GM12878 (cell line): ENCODE measurements around the gene MNAT1. TPM values are rescaled to one million over a fixed set of nuclear protein-coding genes. Genes with fewer than 3 reads are reported as not detected.
A peak's percentile ranks its signal among the peaks of the same experiment; 100 is the strongest.

ENCODE experiments used
- ATAC-seq: fragments of 200-7000 bp; cut with Tn5 transposase; 3 replicates; pipeline ENCODE4 v1.9.1; 2020; ENCODE audit warnings: mild to moderate bottlenecking, moderate library complexity
- Bru-seq: library from RNA; stranded (reverse); fragments of 400-500 nt; gene quantifications from one replicate; lab custom pipeline; 2021; lab: Mats Ljungman, UMichigan
- BruChase-seq, 2 experiments: library from RNA; stranded (reverse); fragments of 400-500 nt; gene quantifications; one replicate each; lab custom pipeline; 2021; lab: Mats Ljungman, UMichigan
- BruUV-seq: library from RNA; stranded (reverse); fragments of 400-500 nt; replicated peaks from 2 replicates; lab custom pipeline; 2021; lab: Mats Ljungman, UMichigan
- CTCF ChIA-PET: fragments of 300-600 bp; sonication (Branson Sonifier 250); formaldehyde crosslinking; extraction: SDS; loops from one replicate; lab custom pipeline; 2021; ENCODE audit warnings: inconsistent platforms; lab: Yijun Ruan, JAX
- POLR2A ChIA-PET: fragments of 350-600 bp; formaldehyde crosslinking; extraction: SDS; loops from one replicate; lab custom pipeline; 2021; ENCODE audit warnings: inconsistent platforms; lab: Charles Lee
- RAD21 ChIA-PET: fragments of 300-600 bp; sonication (Branson Sonifier 250); formaldehyde crosslinking; loops from one replicate; lab custom pipeline; 2023; ENCODE audit warnings: antibody characterized with exemption; ENCODE audit not compliant: unreplicated experiment; lab: Charles Lee
- SMC1A ChIA-PET: fragments of 300-600 bp; sonication (Branson Sonifier 250); formaldehyde crosslinking; loops from one replicate; lab custom pipeline; 2023; ENCODE audit not compliant: unreplicated experiment, uncharacterized antibody; lab: Charles Lee
- DNase-seq: peaks from one replicate; pipeline ENCODE4 v3.0.0-alpha.2; 2011; ENCODE audit warnings: low read depth, low spot score
- FAIRE-seq: peaks from 3 replicates; lab custom pipeline; 2011; peaks lifted over from hg19 to GRCh38; lab: Jason Lieb, UNC
- H2AFZ ChIP-seq: 2 replicates; pipeline ENCODE4 v1.6.0; 2011; ENCODE audit warnings: low read depth, low read length, control low read depth; ENCODE audit not compliant: control insufficient read depth
- H3K27ac ChIP-seq: 2 replicates; pipeline ENCODE4 v1.5.1; 2011; ENCODE audit warnings: control low read depth; ENCODE audit not compliant: control insufficient read depth, insufficient read depth
- H3K27me3 ChIP-seq, 2 experiments: replicated peaks in 1 of 2; 2 replicates each; pipeline versions ENCODE4 v1.6.0 to v1.6.1; 2011; ENCODE audit warnings: low read length in 1 of 2; ENCODE audit not compliant: control insufficient read depth in 2 of 2, insufficient read depth in 2 of 2
- H3K36me3 ChIP-seq, 2 experiments: 2 replicates each; pipeline ENCODE4 v1.5.1; 2011; ENCODE audit warnings: low read length in 1 of 2; ENCODE audit not compliant: control insufficient read depth in 2 of 2, insufficient read depth in 2 of 2
- H3K4me1 ChIP-seq: 2 replicates; pipeline ENCODE4 v1.6.1; 2011; ENCODE audit warnings: mild to moderate bottlenecking, low read length, moderate library complexity, mixed read lengths; ENCODE audit not compliant: control insufficient read depth, insufficient read depth
- H3K4me2 ChIP-seq: 2 replicates; pipeline ENCODE4 v1.6.0; 2011; ENCODE audit warnings: control low read depth; ENCODE audit not compliant: control insufficient read depth, insufficient read depth
- H3K4me3 ChIP-seq: fragments of 200-600 bp; sonication (generic); 2 replicates; pipeline ENCODE4 v1.5.1; 2016
- H3K79me2 ChIP-seq: 2 replicates; pipeline ENCODE4 v1.6.0; 2011; ENCODE audit warnings: low read length; ENCODE audit not compliant: control insufficient read depth, insufficient read depth
- H3K9ac ChIP-seq: 2 replicates; pipeline ENCODE4 v1.8.0; 2011; ENCODE audit warnings: low read length, control low read depth, mixed read lengths; ENCODE audit not compliant: control insufficient read depth, insufficient read depth
- H3K9me3 ChIP-seq: replicated peaks from 3 replicates; pipeline ENCODE4 v1.5.1; 2011; ENCODE audit warnings: mild to moderate bottlenecking, low read length; ENCODE audit not compliant: control insufficient read depth, insufficient read depth
- H4K20me1 ChIP-seq: 2 replicates; pipeline ENCODE4 v1.6.0; 2011; ENCODE audit not compliant: control insufficient read depth, insufficient read depth
- EED ChIP-seq: sonication (generic); IDR thresholded peaks from 2 replicates; pipeline ENCODE4 v1.6.1; 2016; ENCODE audit warnings: antibody characterized with exemption, low read depth
- HCFC1 ChIP-seq: fragments of 150-350 bp; IDR thresholded peaks from 2 replicates; pipeline ENCODE4 v1.6.1; 2014; ENCODE audit warnings: low read length
- IKZF2 ChIP-seq, 2 experiments: fragments of 450-650 bp; IDR thresholded peaks; 2 replicates each; pipeline ENCODE4 v1.6.1; 2017; ENCODE audit warnings: mild to moderate bottlenecking in 2 of 2, moderate library complexity in 2 of 2
- JUND ChIP-seq: IDR thresholded peaks from 2 replicates; pipeline ENCODE4 v1.6.1; 2012; ENCODE audit warnings: low read depth, mild to moderate bottlenecking, low read length, improper control_type of control experiment, moderate library complexity
- MEF2A ChIP-seq: IDR thresholded peaks from 2 replicates; pipeline ENCODE4 v1.6.1; 2011; ENCODE audit warnings: low read depth, mild to moderate bottlenecking, low read length, moderate library complexity; ENCODE audit not compliant: insufficient read depth
- MXI1 ChIP-seq: fragments of 150-350 bp; IDR thresholded peaks from 2 replicates; pipeline ENCODE4 v1.6.1; 2011; ENCODE audit warnings: low read depth, mild to moderate bottlenecking, inconsistent platforms, low read length, improper control_type of control experiment
- NFYB ChIP-seq: IDR thresholded peaks from 2 replicates; pipeline ENCODE4 v1.6.1; 2011; ENCODE audit warnings: low read depth, mild to moderate bottlenecking, low read length, improper control_type of control experiment, moderate library complexity; ENCODE audit not compliant: insufficient read depth
- SIX5 ChIP-seq: IDR thresholded peaks from 2 replicates; pipeline ENCODE4 v1.6.1; 2011; ENCODE audit warnings: mild to moderate bottlenecking, low read depth, low read length, moderate library complexity; ENCODE audit not compliant: severe bottlenecking
- TAF1 ChIP-seq: IDR thresholded peaks from 2 replicates; pipeline ENCODE4 v1.6.1; 2011; ENCODE audit warnings: mild to moderate bottlenecking, low read depth, low read length, borderline replicate concordance
- YY1 ChIP-seq: IDR thresholded peaks from 2 replicates; pipeline ENCODE4 v1.6.1; 2011; ENCODE audit warnings: low read depth, mild to moderate bottlenecking, low read length
- WGBS: methylation state at CpG from one replicate; pipeline ENCODE4 v1.1.6; 2016; ENCODE audit warnings: low lambda C conversion rate; ENCODE audit not compliant: insufficient replicate concordance, insufficient coverage; ENCODE audit errors: missing lambda C conversion rate; 5-methylcytosine and 5-hydroxymethylcytosine counted together
- in situ Hi-C: fragments of 300-500 bp; cut with MboI; formaldehyde crosslinking; loops from 9 replicates; pipeline ENCODE4 v1.14.3; 2018; ENCODE audit warnings: mixed read lengths
- intact Hi-C: fragments of 100-400 bp; cut with micrococcal nuclease; formaldehyde crosslinking; loops from one replicate; pipeline ENCODE4 v1.14.2; 2022; ENCODE audit not compliant: unreplicated experiment
- long read RNA-seq, 2 experiments: library from polyadenylated mRNA; unstranded; transcript quantifications; one replicate each; pipeline ENCODE4 v2.0.0, GENCODE V29; 2019 to 2020
- polyA minus RNA-seq, 3 experiments: library from RNA; depleted of rRNA, polyadenylated mRNA; stranded (reverse); fragments of >200 nt; gene quantifications; 2 replicates each; pipeline ENCODE4 v1.2.3, GENCODE V29; 2011
- polyA plus RNA-seq, 11 experiments: library from polyadenylated mRNA; depleted of rRNA in 4 of 11; unstranded in 6 of 11; stranded (reverse) in 5 of 11; fragments of >200 nt; fragmentation: Nextera tagmentation in 4 of 11; fragmentation: Illumina TruSeq in 1 of 11; extraction: Ambion mirVana in 4 of 11; extraction: Trizol in 1 of 11; gene quantifications; 1 replicate in 1 of 11; 2 replicates in 10 of 11; pipeline versions ENCODE4 v1.2.1 to v1.2.3, GENCODE V29; 2011 to 2016; ENCODE audit warnings: inconsistent platforms in 2 of 11, missing spikeins in 2 of 11, low read depth in 1 of 11
- total RNA-seq, 4 experiments: library from RNA; depleted of rRNA in 3 of 4; stranded (reverse); fragments of >200 nt in 3 of 4; fragmentation: Illumina TruSeq in 1 of 4; extraction: Trizol in 1 of 4; gene quantifications; 2 replicates each; pipeline versions ENCODE4 v1.2.1 to v1.2.3, GENCODE V29; 2013 to 2021
- TF ChIP-seq, protein P1 (sequence below): IDR thresholded peaks from 2 replicates; pipeline ENCODE4 v1.6.1; 2011; ENCODE audit warnings: borderline replicate concordance, low read depth, mild to moderate bottlenecking, moderate library complexity, low read length; ENCODE audit not compliant: insufficient read depth, poor library complexity, severe bottlenecking
- TF ChIP-seq, protein P2 (sequence below): IDR thresholded peaks from 2 replicates; pipeline ENCODE4 v1.6.1; 2012; ENCODE audit warnings: low read depth, low read length, improper control_type of control experiment
- TF ChIP-seq, protein P3 (sequence below): IDR thresholded peaks from 2 replicates; pipeline ENCODE4 v1.6.1; 2012; ENCODE audit warnings: low read depth, low read length, improper control_type of control experiment

MNAT1 gene
- total RNA-seq (2013; cell fraction: nucleolus; rRNA removed): 121 and 132 TPM in 2 replicates
- total RNA-seq (2014; rRNA removed) (29.0 and 29.4 TPM in 2 replicates), total RNA-seq (2014; rRNA removed; fragmentation: Illumina TruSeq; extraction: Trizol) (48.7 and 52.5 TPM in 2 replicates), total RNA-seq (2021) (26.5 and 28.9 TPM in 2 replicates), polyA plus RNA-seq (2011; rRNA removed) (51.7 and 68.0 TPM in 2 replicates), polyA plus RNA-seq (2014; fragmentation: Illumina TruSeq; extraction: Trizol) (47.4 and 51.5 TPM in 2 replicates), polyA plus RNA-seq (2014; fragmentation: Nextera tagmentation; extraction: Ambion mirVana) (10 to 100 TPM; 62.0 to 67.4 TPM), polyA plus RNA-seq (2014; rRNA removed) (23.8 and 34.2 TPM in 2 replicates), polyA plus RNA-seq (2016; fragmentation: Nextera tagmentation; extraction: Ambion mirVana) (10 to 100 TPM; 28.6 to 29.2 TPM), polyA minus RNA-seq (2011; rRNA and poly(A)+ RNA removed) (28.5 and 38.9 TPM in 2 replicates), Bru-seq, nascent RNA (percentile 73 among the genes with signal in this experiment), BruChase-seq, experiment 1, labeled RNA remaining after a 6-hour chase (percentile 69 among the genes with signal in this experiment), BruChase-seq, experiment 2, labeled RNA remaining after a 2-hour chase (percentile 70 among the genes with signal in this experiment)
- polyA plus RNA-seq (2011; ENCODE audit: low read depth): 17.7 TPM
- 30.3 and 38.2 TPM in 2 replicates for polyA plus RNA-seq (2011; cell fraction: cytosol; rRNA removed)
- polyA plus RNA-seq (2011; cell fraction: nucleus; rRNA removed): 19.2 and 24.7 TPM in 2 replicates
- polyA plus RNA-seq (2012): 24.6 and 27.5 TPM in 2 replicates
- 7.9 and 14.9 TPM in 2 replicates for polyA minus RNA-seq (2011; cell fraction: cytosol; rRNA and poly(A)+ RNA removed)
- polyA minus RNA-seq (2011; cell fraction: nucleus; rRNA and poly(A)+ RNA removed): 34.1 and 59.9 TPM in 2 replicates
- long read RNA-seq, experiment 1, transcript MNAT1-201 (8 exons, 2,635 nt): major isoform, 21 of 30 reads
- long read RNA-seq, experiment 1, partial matches to known transcripts: 3 of 30 reads
- long read RNA-seq, experiment 1, other reads (novel, unspliced or antisense): 5 of 30 reads
- long read RNA-seq, experiment 2, transcript MNAT1-208 (4 exons, 1,097 nt): minor isoform, 11 of 62 reads
- long read RNA-seq, experiment 2, transcript MNAT1-201 (8 exons, 2,635 nt): major isoform, 36 of 62 reads
- long read RNA-seq, experiment 2, partial matches to known transcripts: 8 of 62 reads
- long read RNA-seq, experiment 2, other reads (novel, unspliced or antisense): 6 of 62 reads

DNA sequence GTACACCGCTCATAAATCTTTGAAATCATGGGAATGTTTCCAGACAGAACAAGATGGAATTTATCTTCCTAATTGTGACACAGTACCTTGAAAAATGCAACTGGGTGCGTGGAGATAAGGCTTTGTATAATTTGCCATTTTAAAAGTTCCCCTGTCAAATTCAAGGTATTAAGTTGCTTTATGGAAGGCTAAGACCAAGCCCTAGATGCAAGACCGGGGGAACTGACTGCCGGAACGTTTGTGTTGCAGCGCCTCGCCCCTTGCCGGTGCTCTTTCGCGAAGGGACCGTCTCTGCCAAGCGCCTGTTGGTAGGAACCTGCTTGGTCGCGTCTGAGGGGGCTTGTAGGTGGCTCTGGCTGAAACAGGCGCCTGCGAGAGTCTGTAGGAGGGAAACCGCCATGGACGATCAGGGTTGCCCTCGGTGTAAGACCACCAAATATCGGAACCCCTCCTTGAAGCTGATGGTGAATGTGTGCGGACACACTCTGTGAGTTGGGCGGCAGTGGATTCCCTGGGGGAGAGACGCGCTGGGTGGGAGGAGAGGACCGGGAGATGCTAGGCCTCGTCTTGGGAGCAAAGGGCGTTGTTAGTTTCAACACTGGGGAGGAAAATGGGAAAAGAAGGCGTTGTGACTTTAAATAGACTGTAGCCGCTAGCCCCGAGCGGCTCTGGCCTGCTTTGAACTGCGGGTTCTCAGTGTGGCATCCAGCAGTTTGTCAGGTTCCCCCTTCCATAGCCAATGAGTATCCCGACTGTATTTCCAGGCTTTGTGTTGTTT is at the start of gene MNAT1:
Gene MNAT1, plus strand, starts transcription at position 297 of the 778 bp plus-strand sequence. Its CDS starts 102 bp downstream, at position 399.
- RAD21 ChIA-PET: interaction anchor here (1.2 kb wide), 1 partner anchor 19 kb away, joined by 3 read pairs; no protein-coding TSS in a partner anchor
- TF ChIP-seq SIX5 (peak; percentile 48), MEF2A (0 out of 2 replicates have a peak, but pooled peaks have one; percentile 48), EED (no peak), HCFC1 (peak; percentile 79), NFYB (0 out of 2 replicates have a peak, but pooled peaks have one; percentile 8), JUND (no peak), MXI1 (peak; percentile 82), IKZF2 (IDR thresholded peaks at IDR 0.05) (peak in 1 of 2 experiments; percentile 41; a peak in 1 of 4 replicates), TAF1 (peak; percentile 100), YY1 (peak; percentile 84)
- TF ChIP-seq, protein P1, sequence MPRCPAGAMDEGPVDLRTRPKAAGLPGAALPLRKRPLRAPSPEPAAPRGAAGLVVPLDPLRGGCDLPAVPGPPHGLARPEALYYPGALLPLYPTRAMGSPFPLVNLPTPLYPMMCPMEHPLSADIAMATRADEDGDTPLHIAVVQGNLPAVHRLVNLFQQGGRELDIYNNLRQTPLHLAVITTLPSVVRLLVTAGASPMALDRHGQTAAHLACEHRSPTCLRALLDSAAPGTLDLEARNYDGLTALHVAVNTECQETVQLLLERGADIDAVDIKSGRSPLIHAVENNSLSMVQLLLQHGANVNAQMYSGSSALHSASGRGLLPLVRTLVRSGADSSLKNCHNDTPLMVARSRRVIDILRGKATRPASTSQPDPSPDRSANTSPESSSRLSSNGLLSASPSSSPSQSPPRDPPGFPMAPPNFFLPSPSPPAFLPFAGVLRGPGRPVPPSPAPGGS: no peak
- TF ChIP-seq, protein P2, sequence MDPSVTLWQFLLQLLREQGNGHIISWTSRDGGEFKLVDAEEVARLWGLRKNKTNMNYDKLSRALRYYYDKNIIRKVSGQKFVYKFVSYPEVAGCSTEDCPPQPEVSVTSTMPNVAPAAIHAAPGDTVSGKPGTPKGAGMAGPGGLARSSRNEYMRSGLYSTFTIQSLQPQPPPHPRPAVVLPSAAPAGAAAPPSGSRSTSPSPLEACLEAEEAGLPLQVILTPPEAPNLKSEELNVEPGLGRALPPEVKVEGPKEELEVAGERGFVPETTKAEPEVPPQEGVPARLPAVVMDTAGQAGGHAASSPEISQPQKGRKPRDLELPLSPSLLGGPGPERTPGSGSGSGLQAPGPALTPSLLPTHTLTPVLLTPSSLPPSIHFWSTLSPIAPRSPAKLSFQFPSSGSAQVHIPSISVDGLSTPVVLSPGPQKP: no peak
- TF ChIP-seq, protein P3, sequence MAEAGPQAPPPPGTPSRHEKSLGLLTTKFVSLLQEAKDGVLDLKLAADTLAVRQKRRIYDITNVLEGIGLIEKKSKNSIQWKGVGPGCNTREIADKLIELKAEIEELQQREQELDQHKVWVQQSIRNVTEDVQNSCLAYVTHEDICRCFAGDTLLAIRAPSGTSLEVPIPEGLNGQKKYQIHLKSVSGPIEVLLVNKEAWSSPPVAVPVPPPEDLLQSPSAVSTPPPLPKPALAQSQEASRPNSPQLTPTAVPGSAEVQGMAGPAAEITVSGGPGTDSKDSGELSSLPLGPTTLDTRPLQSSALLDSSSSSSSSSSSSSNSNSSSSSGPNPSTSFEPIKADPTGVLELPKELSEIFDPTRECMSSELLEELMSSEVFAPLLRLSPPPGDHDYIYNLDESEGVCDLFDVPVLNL: no peak

More for the DNA sequence above, at the start of gene MNAT1:
- peaks cover 15% of the 10 kb centered on the region for H3K79me2 ChIP-seq
- ChIA-PET CTCF (no interaction called here), POLR2A (interaction anchor here (1.2 kb wide), 1 partner anchor 19 kb away, joined by 3 read pairs; no protein-coding TSS in a partner anchor), SMC1A (interaction anchor here (0.7 to 2.2 kb wide), 5 partner anchors 13 to 129 kb away, joined by 3 to 7 read pairs (median 3); no protein-coding TSS in a partner anchor)
- intact Hi-C loops (loop anchor here (10.0 kb wide), 1 partner anchor 290 kb away; no protein-coding TSS in a partner anchor), in situ Hi-C loops (no loop called here)
- peak within 1 kb of the TSS; percentile 85 for H3K4me3 ChIP-seq
- DNase-seq (peak; percentile 56), ATAC-seq (peak; percentile 95), FAIRE-seq (peak; percentile 93)
- H3K27ac ChIP-seq: peak within 1 kb of the TSS; percentile 56
- no peaks in the 10 kb centered on the region for H3K36me3 ChIP-seq
- no peaks in the 10 kb centered on the region for H3K4me1 ChIP-seq
- BruUV-seq: TSS peak; percentile 83
- no peaks in the 10 kb centered on the region for H3K9me3 ChIP-seq
- peak within 1 kb of the TSS; percentile 64 for H3K4me2 ChIP-seq
- WGBS: 4% methylated on average over 33 of the region's 33 CpGs
- peak within 1 kb of the TSS; percentile 98 for H2AFZ ChIP-seq
- peaks cover 0 to 3% of the 10 kb centered on the region in 2 experiments; a peak in 1 of 4 replicates for H3K27me3 ChIP-seq
- no peaks in the 10 kb centered on the region for H4K20me1 ChIP-seq
- peak within 1 kb of the TSS; percentile 94 for H3K9ac ChIP-seq
